Measurements from ENCODE around the gene ZNF862. TPM values are rescaled to one million over a fixed set of nuclear protein-coding genes. Genes with fewer than 3 reads are reported as not detected.

The ZNF862 gene
- total RNA-seq, 1 experiment from 2014 or later, result 42.4 TPM

GRCh38 chr7:149864023-149864422 lies 25.8 kb downstream of the ZNF862 start:
- no peak for DNase-seq
- intact Hi-C loops (cut with micrococcal nuclease; ENCODE audit: unreplicated experiment), result no loop called here
- Histone ChIP-seq H3K9me3 (ENCODE audit: insufficient read depth, low read depth) (no peaks in the 10 kb centered on the region), H3K79me2 (ENCODE audit: low read depth) (no peaks in the 10 kb centered on the region), H3K27me3 (ENCODE audit: insufficient read depth, low read depth) (no peaks in the 10 kb centered on the region), H4K20me1 (ENCODE audit: insufficient read depth) (no peaks in the 10 kb centered on the region), H3K4me3 (no peak overlapping the region), H3F3A (ENCODE audit: insufficient read depth, low read depth) (no peaks in the 10 kb centered on the region), H3K36me3 (ENCODE audit: low read depth) (no peaks in the 10 kb centered on the region), H3K27ac (no peak overlapping the region), H2AFZ (no peak overlapping the region), H3K4me2 (no peak overlapping the region), H3K4me1 (replicated peaks; ENCODE audit: insufficient read depth) (no peaks in the 10 kb centered on the region), H3K9me2 (ENCODE audit: insufficient read depth) (no peaks in the 10 kb centered on the region)
- BruUV-seq (replicated peaks), result no TSS peak
- ChIA-PET POLR2A (ENCODE audit: unreplicated experiment) (no interaction called here), CTCF (no interaction called here)
- TF ChIP-seq CTCF (conservative IDR thresholded peaks at IDR 0.05), result no peak
- TF ChIP-seq EZH2 (IDR thresholded peaks at IDR 0.05; ENCODE audit: low read depth), result no peak

GRCh38 chr7:149864751-149865150 lies 26.6 kb downstream of the ZNF862 start:
- no peaks in the 10 kb centered on the region for H3K9me2 ChIP-seq (ENCODE audit: insufficient read depth)
- no peak for DNase-seq
- H3K9me3 ChIP-seq (ENCODE audit: insufficient read depth, low read depth), result no peaks in the 10 kb centered on the region
- H3K36me3 ChIP-seq (ENCODE audit: low read depth), result no peaks in the 10 kb centered on the region
- H3K27me3 ChIP-seq (ENCODE audit: insufficient read depth, low read depth), result no peaks in the 10 kb centered on the region
- ChIA-PET CTCF (no interaction called here), POLR2A (ENCODE audit: unreplicated experiment) (no interaction called here)
- no peak overlapping the region for H3K4me2 ChIP-seq
- intact Hi-C loops (cut with micrococcal nuclease; ENCODE audit: unreplicated experiment), result no loop called here
- no peaks in the 10 kb centered on the region for H3K4me1 ChIP-seq (replicated peaks; ENCODE audit: insufficient read depth)
- H4K20me1 ChIP-seq (ENCODE audit: insufficient read depth), result no peaks in the 10 kb centered on the region
- no peak overlapping the region for H3K27ac ChIP-seq
- no TSS peak for BruUV-seq (replicated peaks)
- H2AFZ ChIP-seq, result no peak overlapping the region
- no peak for TF ChIP-seq CTCF (conservative IDR thresholded peaks at IDR 0.05)
- TF ChIP-seq EZH2 (IDR thresholded peaks at IDR 0.05; ENCODE audit: low read depth), result no peak
- no peaks in the 10 kb centered on the region for H3K79me2 ChIP-seq (ENCODE audit: low read depth)
- H3F3A ChIP-seq (ENCODE audit: insufficient read depth, low read depth), result no peaks in the 10 kb centered on the region
- H3K4me3 ChIP-seq, result no peak overlapping the region

GRCh38 chr7:149865437-149865836 lies 27.3 kb downstream of the ZNF862 start:
- Histone ChIP-seq H3K9me3 (ENCODE audit: insufficient read depth, low read depth) (no peaks in the 10 kb centered on the region), H2AFZ (no peak overlapping the region), H3K9me2 (ENCODE audit: insufficient read depth) (no peaks in the 10 kb centered on the region), H3K27me3 (ENCODE audit: insufficient read depth, low read depth) (no peaks in the 10 kb centered on the region), H3K36me3 (ENCODE audit: low read depth) (no peaks in the 10 kb centered on the region), H3K4me1 (replicated peaks; ENCODE audit: insufficient read depth) (no peaks in the 10 kb centered on the region), H3K27ac (no peak overlapping the region), H3K4me2 (no peak overlapping the region), H4K20me1 (ENCODE audit: insufficient read depth) (no peaks in the 10 kb centered on the region), H3F3A (ENCODE audit: insufficient read depth, low read depth) (no peaks in the 10 kb centered on the region), H3K4me3 (no peak overlapping the region), H3K79me2 (ENCODE audit: low read depth) (no peaks in the 10 kb centered on the region)
- ChIA-PET CTCF (no interaction called here), POLR2A (ENCODE audit: unreplicated experiment) (no interaction called here)
- no peak for DNase-seq
- TF ChIP-seq CTCF (conservative IDR thresholded peaks at IDR 0.05), result no peak
- no peak for TF ChIP-seq EZH2 (IDR thresholded peaks at IDR 0.05; ENCODE audit: low read depth)
- intact Hi-C loops (cut with micrococcal nuclease; ENCODE audit: unreplicated experiment), result no loop called here
- BruUV-seq (replicated peaks), result no TSS peak
